ENCODE results near the gene PSD2. TPM values are rescaled to one million over a fixed set of nuclear protein-coding genes. Genes with fewer than 3 reads are reported as not detected.

PSD2 gene
- under 1 TPM in 3 of 4 donors, not detected in 1; 0.08 to 0.13 (median 0.10) TPM for total RNA-seq

DNA sequence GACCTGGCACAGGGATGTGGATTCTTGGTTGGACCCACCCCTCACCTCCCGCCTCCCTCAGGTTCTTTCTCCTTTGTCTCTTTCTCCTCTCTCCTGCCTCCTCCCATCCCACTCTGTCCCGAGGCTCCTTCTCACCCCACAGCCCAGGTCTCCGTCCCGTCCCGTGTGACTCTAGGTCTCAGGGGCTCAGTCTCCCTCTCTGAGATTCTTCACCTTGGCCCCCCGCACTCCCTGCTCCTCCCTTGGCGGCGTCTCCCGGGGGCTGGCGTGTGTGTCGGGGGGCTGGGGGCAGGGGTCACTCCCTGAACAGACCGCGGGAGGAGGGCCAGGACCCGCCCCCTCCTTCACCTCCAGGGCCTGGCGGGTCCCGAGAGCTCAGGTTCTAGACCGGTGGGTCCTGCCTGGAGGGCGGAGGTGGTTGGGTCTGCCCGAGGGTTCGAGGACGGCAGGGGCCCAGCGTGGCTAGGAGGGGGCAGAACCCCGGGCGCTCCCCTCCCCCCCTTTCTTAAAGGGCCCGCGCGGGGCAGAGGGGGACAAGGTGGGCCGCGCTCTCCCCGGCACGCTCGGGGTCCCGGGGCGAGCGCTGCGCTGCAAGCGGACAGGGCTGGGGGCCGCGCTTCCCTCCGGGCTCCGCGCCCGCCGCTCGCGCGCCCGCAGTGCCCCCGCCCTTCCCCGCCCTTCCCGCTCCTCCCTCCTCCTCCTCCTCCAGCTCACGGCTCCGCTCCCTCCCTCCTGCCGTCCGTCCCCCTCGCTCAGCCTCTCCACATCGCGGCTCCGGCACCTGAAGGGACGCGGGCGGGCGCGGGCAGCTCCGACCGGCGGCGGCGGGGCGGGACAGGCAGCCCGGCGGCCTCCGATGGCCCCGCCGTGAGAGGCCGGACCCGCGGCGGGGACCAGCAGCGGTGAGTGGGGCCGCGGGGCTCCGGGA lies at the start of gene PSD2:
PSD2 (plus strand) TSS at position 735 of the 928 bp plus-strand sequence. CDS start 13,633 bp downstream, outside the sequence.
- peaks cover 52% of the 10 kb centered on the region for H3K27me3 ChIP-seq
- no peak within 1 kb of the TSS for H3K27ac ChIP-seq
- H3K4me1 ChIP-seq = peaks cover 13% of the 10 kb centered on the region
- no peaks in the 10 kb centered on the region for H3K36me3 ChIP-seq
- no peaks in the 10 kb centered on the region for H3K9me3 ChIP-seq
- TF ChIP-seq EP300 (IDR thresholded peaks at IDR 0.05) = no peak
- no peak for TF ChIP-seq POLR2AphosphoS5 (IDR thresholded peaks at IDR 0.05)
- TF ChIP-seq, protein P1, sequence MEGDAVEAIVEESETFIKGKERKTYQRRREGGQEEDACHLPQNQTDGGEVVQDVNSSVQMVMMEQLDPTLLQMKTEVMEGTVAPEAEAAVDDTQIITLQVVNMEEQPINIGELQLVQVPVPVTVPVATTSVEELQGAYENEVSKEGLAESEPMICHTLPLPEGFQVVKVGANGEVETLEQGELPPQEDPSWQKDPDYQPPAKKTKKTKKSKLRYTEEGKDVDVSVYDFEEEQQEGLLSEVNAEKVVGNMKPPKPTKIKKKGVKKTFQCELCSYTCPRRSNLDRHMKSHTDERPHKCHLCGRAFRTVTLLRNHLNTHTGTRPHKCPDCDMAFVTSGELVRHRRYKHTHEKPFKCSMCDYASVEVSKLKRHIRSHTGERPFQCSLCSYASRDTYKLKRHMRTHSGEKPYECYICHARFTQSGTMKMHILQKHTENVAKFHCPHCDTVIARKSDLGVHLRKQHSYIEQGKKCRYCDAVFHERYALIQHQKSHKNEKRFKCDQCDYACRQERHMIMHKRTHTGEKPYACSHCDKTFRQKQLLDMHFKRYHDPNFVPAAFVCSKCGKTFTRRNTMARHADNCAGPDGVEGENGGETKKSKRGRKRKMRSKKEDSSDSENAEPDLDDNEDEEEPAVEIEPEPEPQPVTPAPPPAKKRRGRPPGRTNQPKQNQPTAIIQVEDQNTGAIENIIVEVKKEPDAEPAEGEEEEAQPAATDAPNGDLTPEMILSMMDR (IDR thresholded peaks at IDR 0.05) = no peak
- TF ChIP-seq POLR2A (IDR thresholded peaks at IDR 0.05) = no peak
- 8% methylated on average over 30 of the region's 83 CpGs for WGBS
- peak within 1 kb of the TSS; percentile 58 for H3K4me3 ChIP-seq
- DNase-seq (ENCODE audit: low spot score in 2 of 2) = no peak

DNA sequence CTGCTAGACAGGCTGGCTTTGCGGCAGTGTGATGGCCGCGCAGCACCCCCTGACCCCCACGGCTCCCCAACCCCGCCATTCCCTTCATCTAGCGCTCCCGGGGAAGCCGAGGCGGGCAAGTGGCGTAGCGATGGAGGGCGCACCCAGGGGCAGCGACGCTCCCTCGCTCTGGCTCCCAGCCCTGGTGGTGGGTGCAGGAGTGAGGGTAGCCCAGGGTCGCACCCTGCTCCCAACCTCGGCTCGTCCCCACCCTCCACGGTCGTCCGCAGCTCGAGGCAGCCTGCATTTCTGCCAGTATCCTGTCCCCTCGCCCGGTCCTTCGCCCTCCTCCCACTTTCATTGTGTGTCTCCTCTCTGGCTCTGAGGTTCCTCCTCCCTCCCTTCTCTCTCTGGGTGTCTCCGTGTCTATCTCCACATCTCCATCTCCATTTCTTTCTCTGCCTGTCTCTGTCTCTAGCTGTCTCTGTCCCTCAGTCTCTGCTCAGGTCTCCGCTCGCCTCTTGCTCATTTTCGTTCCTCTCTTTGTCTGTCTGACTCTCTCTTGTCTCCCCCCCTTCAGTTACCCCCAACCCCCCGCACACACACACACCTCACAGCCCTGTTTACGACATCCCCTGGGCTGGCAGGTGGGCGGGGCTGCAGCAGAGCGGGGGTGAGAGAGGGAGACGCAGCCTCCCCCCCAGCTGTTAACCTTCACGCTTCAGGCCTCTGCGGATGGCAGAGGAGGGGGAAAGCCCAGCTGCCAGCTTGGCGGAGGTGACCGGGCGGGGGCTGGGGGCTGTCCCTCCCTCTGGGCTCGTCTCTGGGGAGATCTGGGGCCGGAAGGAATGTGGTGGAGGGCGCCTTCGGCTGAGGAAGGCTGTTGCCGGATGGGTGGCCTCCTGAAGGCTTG lies 48.7 kb upstream of the PSD2 start:
- TF ChIP-seq POLR2A (IDR thresholded peaks at IDR 0.05) = peak in 1 of 2 donors; percentile 14
- no peak for TF ChIP-seq EP300 (IDR thresholded peaks at IDR 0.05)
- WGBS = under 1% methylated on average over 20 of the region's 44 CpGs
- H3K9me3 ChIP-seq = no peaks in the 10 kb centered on the region
- peaks cover 32% of the 10 kb centered on the region for H3K27me3 ChIP-seq
- no peaks in the 10 kb centered on the region for H3K36me3 ChIP-seq
- H3K27ac ChIP-seq = no peak overlapping the region
- H3K4me3 ChIP-seq = peak overlapping the region; percentile 38
- peaks cover 38% of the 10 kb centered on the region for H3K4me1 ChIP-seq
- no peak for DNase-seq (ENCODE audit: low spot score in 2 of 2)

DNA sequence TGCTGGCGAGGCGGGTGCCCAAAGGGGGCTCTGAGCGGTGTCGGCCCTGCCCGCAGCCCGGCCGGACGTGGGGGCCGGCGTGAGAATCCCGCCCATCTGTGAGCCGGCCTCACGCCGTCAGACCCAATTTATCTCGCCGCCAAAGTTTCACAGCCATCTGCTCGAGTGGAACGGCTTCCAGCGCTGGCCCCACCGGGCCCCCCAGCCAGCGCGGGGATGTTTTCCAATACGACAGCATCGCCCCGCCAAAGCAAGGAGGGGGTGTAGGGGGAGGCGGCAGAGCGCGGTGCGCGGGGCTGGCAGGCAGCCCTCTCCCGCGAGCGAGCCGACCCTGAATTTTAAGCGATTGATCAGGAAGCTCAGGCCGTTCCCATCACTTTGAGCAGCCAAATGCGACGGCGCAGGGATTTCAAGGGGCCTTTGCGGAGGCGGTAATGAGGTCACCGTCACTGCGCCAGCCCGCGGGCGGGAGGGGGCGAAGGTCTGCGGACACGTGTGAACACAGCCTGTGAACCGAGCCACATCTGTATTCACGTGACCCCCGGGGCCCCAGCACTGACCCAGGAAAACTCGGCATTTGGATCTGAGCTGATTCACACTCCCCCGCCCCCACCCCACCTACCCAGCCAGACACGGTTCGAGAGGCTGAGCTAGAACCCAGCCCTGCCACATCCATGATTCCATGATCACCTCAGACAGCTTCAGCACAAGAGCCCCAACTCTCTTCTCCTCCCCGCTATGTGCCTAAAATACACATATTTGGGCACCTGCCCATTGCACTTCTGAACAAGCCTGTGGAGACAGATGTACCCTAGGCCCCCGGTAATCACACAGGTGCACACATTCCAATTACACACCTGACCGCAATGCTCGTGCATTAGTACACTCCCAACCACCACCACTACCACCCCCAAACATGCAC lies 47.8 kb upstream of the PSD2 start:
- H3K27me3 ChIP-seq = peaks cover 39% of the 10 kb centered on the region
- 10% methylated on average over 16 of the region's 60 CpGs for WGBS
- DNase-seq (ENCODE audit: low spot score in 2 of 2) = no peak

DNA sequence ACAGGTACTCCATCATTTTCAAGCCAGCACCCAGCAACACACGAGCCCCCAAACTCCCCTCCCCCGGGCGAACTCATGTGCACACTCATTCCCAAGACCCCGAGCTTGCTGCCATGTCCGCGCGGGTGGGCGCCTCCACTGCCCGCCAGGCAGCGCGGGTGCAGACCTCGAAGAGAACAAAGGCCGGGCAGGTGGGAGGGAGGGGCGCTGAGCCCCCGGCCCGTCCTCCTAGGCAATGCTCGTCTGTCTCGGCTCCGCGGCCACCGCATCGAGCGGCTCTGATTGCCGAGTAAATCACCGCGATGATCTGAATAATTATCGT lies 47.1 kb upstream of the PSD2 start:
- H3K9me3 ChIP-seq = no peaks in the 10 kb centered on the region
- peaks cover 44% of the 10 kb centered on the region for H3K27me3 ChIP-seq
- no peak for TF ChIP-seq EP300 (IDR thresholded peaks at IDR 0.05)
- TF ChIP-seq, protein P1 (IDR thresholded peaks at IDR 0.05) = no peak
- no peak for TF ChIP-seq POLR2AphosphoS5 (IDR thresholded peaks at IDR 0.05)
- TF ChIP-seq POLR2A (IDR thresholded peaks at IDR 0.05) = no peak
- no peaks in the 10 kb centered on the region for H3K36me3 ChIP-seq
- H3K27ac ChIP-seq = no peak overlapping the region
- peaks cover 38% of the 10 kb centered on the region for H3K4me1 ChIP-seq
- WGBS = 38% methylated on average over 27 of the region's 27 CpGs
- no peak overlapping the region for H3K4me3 ChIP-seq
- DNase-seq (ENCODE audit: low spot score in 2 of 2) = no peak

More for the DNA sequence above, 47.8 kb upstream of the PSD2 start:
- peak overlapping the region; percentile 38 for H3K4me3 ChIP-seq
- TF ChIP-seq POLR2AphosphoS5 (IDR thresholded peaks at IDR 0.05) (no peak), EP300 (IDR thresholded peaks at IDR 0.05) (no peak), POLR2A (IDR thresholded peaks at IDR 0.05) (no peak)
- TF ChIP-seq, protein P1 (IDR thresholded peaks at IDR 0.05) = no peak
- no peak overlapping the region for H3K27ac ChIP-seq
- H3K9me3 ChIP-seq = no peaks in the 10 kb centered on the region
- H3K4me1 ChIP-seq = peaks cover 38% of the 10 kb centered on the region
- H3K36me3 ChIP-seq = no peaks in the 10 kb centered on the region

DNA sequence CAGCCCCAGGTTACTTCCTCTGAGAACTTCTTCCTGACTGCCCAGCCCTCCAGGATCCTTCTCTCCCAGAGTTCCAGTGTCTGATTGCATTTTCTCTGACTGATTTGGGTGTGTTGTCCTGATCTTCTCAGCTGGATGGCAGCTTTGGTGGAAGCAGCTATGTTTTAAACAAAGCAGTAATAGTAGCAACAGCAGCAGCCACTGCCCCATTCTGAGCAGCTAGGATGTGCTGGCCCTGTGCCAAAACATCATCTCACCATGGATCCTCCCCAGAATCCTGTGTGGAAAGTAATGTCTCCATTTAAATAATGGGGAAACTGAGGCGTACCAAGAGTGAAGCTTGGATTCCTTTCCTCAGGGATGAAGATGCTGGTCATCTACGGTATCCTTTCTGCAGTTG lies 46.4 kb upstream of the PSD2 start:
- Histone ChIP-seq H3K36me3 (no peaks in the 10 kb centered on the region), H3K4me1 (peaks cover 38% of the 10 kb centered on the region), H3K27ac (no peak overlapping the region), H3K27me3 (peaks cover 52% of the 10 kb centered on the region), H3K9me3 (no peaks in the 10 kb centered on the region), H3K4me3 (no peak overlapping the region)
- no peak for TF ChIP-seq EP300 (IDR thresholded peaks at IDR 0.05)
- no peak for TF ChIP-seq POLR2A (IDR thresholded peaks at IDR 0.05)
- TF ChIP-seq POLR2AphosphoS5 (IDR thresholded peaks at IDR 0.05) = no peak
- TF ChIP-seq, protein P1 (IDR thresholded peaks at IDR 0.05) = no peak
- DNase-seq (ENCODE audit: low spot score in 2 of 2) = no peak
- WGBS = 87% methylated on average over 2 of the region's 2 CpGs
